Lung (tissue), 12 donors: ENCODE data around the gene ZNF544. TPM values are rescaled to one million over a fixed set of nuclear protein-coding genes. Genes with fewer than 3 reads are reported as not detected.

Source experiments
- ATAC-seq: fragments of 200-7000 bp; cut with Tn5 transposase; one replicate; pipeline ENCODE4 v1.9.1; 2020; ENCODE audit warnings: moderate number of reproducible peaks; ENCODE audit not compliant: insufficient read depth, low FRiP score
- DNase-seq, 3 donors: peaks; one replicate each; pipeline ENCODE4 v3.0.0-alpha.2; 2013 to 2017
- H3K27ac ChIP-seq, 2 donors: one replicate each; pipeline ENCODE4 v1.5.1; 2013; ENCODE audit warnings: mild to moderate bottlenecking in 2 of 2, moderate library complexity in 2 of 2, control low read depth in 1 of 2, inconsistent platforms in 1 of 2, low read depth in 1 of 2, low read length in 1 of 2
- H3K27me3 ChIP-seq, 3 donors: one replicate each; pipeline ENCODE4 v1.5.1; 2013; ENCODE audit warnings: low read length in 2 of 3; ENCODE audit not compliant: control insufficient read depth in 3 of 3, insufficient read depth in 3 of 3
- H3K36me3 ChIP-seq, 4 donors: one replicate each; pipeline ENCODE4 v1.5.1; 2013; ENCODE audit warnings: low read length in 4 of 4, mild to moderate bottlenecking in 1 of 4, moderate library complexity in 1 of 4; ENCODE audit not compliant: control insufficient read depth in 4 of 4, insufficient read depth in 4 of 4
- H3K4me1 ChIP-seq, 5 donors: one replicate each; pipeline ENCODE4 v1.5.1; 2013; ENCODE audit warnings: low read length in 5 of 5, mild to moderate bottlenecking in 2 of 5, moderate library complexity in 1 of 5; ENCODE audit not compliant: control insufficient read depth in 5 of 5, insufficient read depth in 5 of 5
- H3K4me3 ChIP-seq: one replicate; pipeline ENCODE4 v1.5.1; 2013; ENCODE audit warnings: mild to moderate bottlenecking, control low read depth, moderate library complexity
- H3K9ac ChIP-seq, 2 donors: one replicate each; pipeline ENCODE4 v1.5.1; 2013; ENCODE audit warnings: low read length in 2 of 2, control low read depth in 1 of 2; ENCODE audit not compliant: insufficient read depth in 1 of 2
- H3K9me3 ChIP-seq, 4 donors: one replicate each; pipeline ENCODE4 v1.5.1; 2013; ENCODE audit warnings: low read length in 3 of 4, mild to moderate bottlenecking in 1 of 4, moderate library complexity in 1 of 4; ENCODE audit not compliant: control insufficient read depth in 4 of 4, insufficient read depth in 3 of 4
- WGBS, 2 donors: extraction: QIAGEN DNeasy Blood & Tissue Kit; methylation state at CpG; one replicate each; pipeline ENCODE4 v1.1.7; 2013; 5-methylcytosine and 5-hydroxymethylcytosine counted together
- polyA plus RNA-seq, 2 donors: library from polyadenylated mRNA; stranded (reverse); fragments of 200-250 nt; gene quantifications; one replicate each; pipeline ENCODE4 v1.2.1, GENCODE V29; 2013
- total RNA-seq, 2 donors: library from RNA; depleted of rRNA in 1 of 2; stranded (reverse); fragments of >200 nt in 1 of 2; gene quantifications; one replicate each; pipeline ENCODE4 v1.2.1, GENCODE V29; 2014 to 2021
- TF ChIP-seq, protein P1 (sequence below): IDR thresholded peaks from 2 replicates; pipeline ENCODE4 v1.5.1; 2012; ENCODE audit warnings: mild to moderate bottlenecking; ENCODE audit errors: control extremely low read depth, extremely low read depth
- donor health status: control.
- donor health status: control.
- donor health status: Bipolar disorder and iron deficiency.
- donor health status: healthy.
- donor health status: DM: yes; HTN: yes; CAD: no.

Gene ZNF544
- total and polyA plus RNA-seq, 4 donors, result 9.6 to 41.6 (median 16.7) TPM

DNA sequence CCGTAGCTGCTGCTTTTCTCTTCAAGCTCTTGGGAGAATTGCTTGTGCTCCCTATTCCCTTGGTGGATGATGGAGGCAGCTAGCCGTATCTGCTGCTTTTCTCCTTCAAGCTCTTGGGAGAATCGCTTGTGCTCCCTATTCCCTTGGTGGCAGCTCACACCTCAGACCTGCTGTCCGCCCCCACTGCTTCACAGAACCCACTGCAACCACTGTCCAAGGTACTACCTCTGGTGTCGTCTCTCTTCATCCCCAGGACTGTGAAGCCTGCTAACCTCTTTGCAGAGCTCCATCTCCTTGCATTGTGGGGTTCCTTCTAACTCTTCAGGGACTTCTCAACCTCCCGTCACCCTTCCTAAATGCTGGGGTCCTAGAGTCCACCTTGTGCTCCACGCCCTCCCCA, 71.9 kb downstream of the ZNF544 start:
- H3K27ac ChIP-seq, result no peak overlapping the region
- H3K9me3 ChIP-seq, result peaks cover 0 to 29% (median 0%) of the 10 kb centered on the region in 4 donors
- WGBS, 2 donors, result 95 to 97% methylated on average over 7 of the region's 7 CpGs
- no peaks in the 10 kb centered on the region for H3K27me3 ChIP-seq
- TF ChIP-seq, protein P1, sequence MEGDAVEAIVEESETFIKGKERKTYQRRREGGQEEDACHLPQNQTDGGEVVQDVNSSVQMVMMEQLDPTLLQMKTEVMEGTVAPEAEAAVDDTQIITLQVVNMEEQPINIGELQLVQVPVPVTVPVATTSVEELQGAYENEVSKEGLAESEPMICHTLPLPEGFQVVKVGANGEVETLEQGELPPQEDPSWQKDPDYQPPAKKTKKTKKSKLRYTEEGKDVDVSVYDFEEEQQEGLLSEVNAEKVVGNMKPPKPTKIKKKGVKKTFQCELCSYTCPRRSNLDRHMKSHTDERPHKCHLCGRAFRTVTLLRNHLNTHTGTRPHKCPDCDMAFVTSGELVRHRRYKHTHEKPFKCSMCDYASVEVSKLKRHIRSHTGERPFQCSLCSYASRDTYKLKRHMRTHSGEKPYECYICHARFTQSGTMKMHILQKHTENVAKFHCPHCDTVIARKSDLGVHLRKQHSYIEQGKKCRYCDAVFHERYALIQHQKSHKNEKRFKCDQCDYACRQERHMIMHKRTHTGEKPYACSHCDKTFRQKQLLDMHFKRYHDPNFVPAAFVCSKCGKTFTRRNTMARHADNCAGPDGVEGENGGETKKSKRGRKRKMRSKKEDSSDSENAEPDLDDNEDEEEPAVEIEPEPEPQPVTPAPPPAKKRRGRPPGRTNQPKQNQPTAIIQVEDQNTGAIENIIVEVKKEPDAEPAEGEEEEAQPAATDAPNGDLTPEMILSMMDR, result no peak
- H3K4me1 ChIP-seq, result peaks cover 0 to 6% (median under 1%) of the 10 kb centered on the region in 5 donors
- DNase-seq, result no peak
- no peak overlapping the region for H3K9ac ChIP-seq
- ATAC-seq, result no peak
- H3K4me3 ChIP-seq, result no peak overlapping the region
- peaks cover 6 to 24% (median 15%) of the 10 kb centered on the region in 4 donors for H3K36me3 ChIP-seq

DNA sequence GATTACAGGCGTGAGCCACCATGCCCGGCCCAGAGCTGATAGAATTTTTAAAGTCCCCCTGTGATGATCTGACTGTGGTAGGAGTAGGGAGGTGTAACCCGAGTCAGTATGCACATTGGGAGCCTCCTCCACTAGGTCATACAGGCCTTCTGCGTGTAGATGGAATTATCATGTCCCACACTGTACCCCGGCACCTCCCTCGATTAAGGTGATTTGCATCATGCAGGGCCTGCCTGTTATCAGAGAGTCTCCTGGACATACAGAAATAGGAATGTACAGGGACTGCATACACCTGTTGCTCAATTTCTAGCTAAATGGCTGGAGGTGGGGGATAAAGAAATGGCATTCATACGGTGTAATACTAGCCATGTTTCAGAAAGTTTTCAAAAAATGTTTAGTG, 75.5 kb downstream of the ZNF544 start:
- Histone ChIP-seq H3K27me3 (no peaks in the 10 kb centered on the region), H3K9me3 (peaks cover 0 to 17% (median 0%) of the 10 kb centered on the region in 4 donors), H3K4me1 (peaks cover 0 to 14% (median 7%) of the 10 kb centered on the region in 5 donors), H3K27ac (no peak overlapping the region), H3K9ac (no peak overlapping the region), H3K36me3 (peaks cover 19 to 32% (median 22%) of the 10 kb centered on the region in 4 donors), H3K4me3 (no peak overlapping the region)
- TF ChIP-seq, protein P1, result no peak
- DNase-seq, result no peak
- ATAC-seq, result no peak
- 87 to 91% methylated on average over 7 of the region's 7 CpGs for WGBS, 2 donors

DNA sequence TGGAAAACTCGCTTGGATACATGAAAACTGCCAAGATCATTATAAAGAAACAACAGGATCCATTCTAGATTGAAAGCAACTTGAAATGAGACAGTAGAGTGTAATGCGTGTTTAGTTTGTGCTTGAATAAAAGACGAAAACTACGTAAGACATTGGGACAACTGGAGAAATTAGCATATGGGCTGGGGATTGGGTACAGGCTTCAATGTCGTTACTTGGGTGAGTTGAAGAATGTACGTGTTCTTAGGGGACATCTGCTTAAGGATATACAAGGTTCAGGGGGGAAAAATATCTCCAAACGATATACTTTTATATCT, 76.0 kb downstream of the ZNF544 start:
- ATAC-seq, result no peak
- Histone ChIP-seq H3K27me3 (no peaks in the 10 kb centered on the region), H3K36me3 (peaks cover 18 to 31% (median 23%) of the 10 kb centered on the region in 4 donors), H3K4me3 (no peak overlapping the region), H3K4me1 (peaks cover 0 to 14% (median 7%) of the 10 kb centered on the region in 5 donors), H3K27ac (peak overlapping the region; percentile 48 to 85), H3K9ac (peak overlapping the region; percentile 58 to 67), H3K9me3 (peaks cover 0 to 17% (median 0%) of the 10 kb centered on the region in 4 donors)
- TF ChIP-seq, protein P1, result no peak
- WGBS, 2 donors, result 25 to 33% methylated on average over 7 of the region's 7 CpGs
- DNase-seq, result no peak
